Measurements from ENCODE around the gene KLKB1.

- TF ChIP-seq JUND (IDR thresholded peaks at IDR 0.05) (no peak), CTCF (IDR thresholded peaks at IDR 0.05 in 2 of 3, conservative IDR thresholded peaks at IDR 0.05 in 1 of 3; ENCODE audit: borderline replicate concordance in 1 of 3, insufficient read depth in 1 of 3, low read depth in 2 of 3, low read length in 2 of 3) (no peak), CEBPB (IDR thresholded peaks at IDR 0.05; ENCODE audit: low read depth) (no peak)
These were observed 64.1 kb downstream of the KLKB1 start for GRCh38 chr4:186291256-186291890.

Data from HCT116 (cell line).